NCI-H774 (cell line): Measurements from ENCODE around the gene SLC25A45.
"Not testable (repeated sequence)": the region's sequence is repeated elsewhere in the genome, so short reads cannot be mapped to it uniquely, and the experiment has no call there.

Experiments used
- DNase-seq: peaks from one replicate; lab custom pipeline; 2025; lab: John Stamatoyannopoulos, UW

SLC25A45 gene

GRCh38 chr11:65362966-65363365 is 19.5 kb downstream of the SLC25A45 start:
- DNase-seq: no peak

- DNase-seq: no peak
Measured at GRCh38 chr11:65362320-65362931, 20.0 kb downstream of the SLC25A45 start.

- no peak for DNase-seq
Measured at GRCh38 chr11:65357856-65358356, 24.5 kb downstream of the SLC25A45 start.

GRCh38 chr11:65356394-65356972 is 26.0 kb downstream of the SLC25A45 start:
- no peak for DNase-seq

DNA sequence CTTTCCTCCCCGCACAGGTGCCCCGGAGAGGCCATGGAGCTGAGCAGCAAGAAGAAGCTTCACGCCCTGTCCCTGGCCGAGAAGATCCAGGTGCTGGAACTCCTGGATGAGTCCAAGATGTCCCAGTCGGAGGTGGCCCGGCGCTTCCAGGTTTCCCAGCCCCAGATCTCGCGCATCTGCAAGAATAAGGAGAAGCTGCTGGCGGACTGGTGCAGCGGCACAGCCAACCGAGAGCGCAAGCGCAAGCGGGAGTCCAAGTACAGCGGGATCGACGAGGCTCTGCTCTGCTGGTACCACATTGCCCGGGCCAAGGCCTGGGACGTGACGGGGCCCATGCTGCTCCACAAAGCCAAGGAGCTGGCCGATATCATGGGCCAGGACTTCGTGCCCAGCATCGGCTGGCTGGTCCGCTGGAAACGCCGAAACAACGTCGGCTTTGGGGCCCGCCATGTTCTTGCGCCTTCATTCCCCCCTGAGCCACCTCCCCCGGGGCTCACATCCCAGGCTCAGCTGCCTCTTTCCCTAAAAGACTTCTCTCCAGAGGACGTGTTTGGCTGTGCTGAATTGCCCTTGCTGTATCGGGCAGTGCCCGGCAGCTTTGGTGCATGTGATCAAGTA is 26.6 kb downstream of the SLC25A45 start:
- no peak for DNase-seq

- DNase-seq: peak; percentile 49
Measured at GRCh38 chr11:65355013-65355775, 27.3 kb downstream of the SLC25A45 start.

GRCh38 chr11:65354265-65355012 is 28.0 kb downstream of the SLC25A45 start, which contains the start of gene TIGD3:
Gene TIGD3 (plus strand): TSS chr11:65354751. CDS start chr11:65355809, 1,058 bp downstream.
- DNase-seq: peak; percentile 99

GRCh38 chr11:65353900-65354264 is 28.6 kb downstream of the SLC25A45 start:
- no peak for DNase-seq

- no peak for DNase-seq
Measured at GRCh38 chr11:65353376-65353775, 29.1 kb downstream of the SLC25A45 start.

DNA sequence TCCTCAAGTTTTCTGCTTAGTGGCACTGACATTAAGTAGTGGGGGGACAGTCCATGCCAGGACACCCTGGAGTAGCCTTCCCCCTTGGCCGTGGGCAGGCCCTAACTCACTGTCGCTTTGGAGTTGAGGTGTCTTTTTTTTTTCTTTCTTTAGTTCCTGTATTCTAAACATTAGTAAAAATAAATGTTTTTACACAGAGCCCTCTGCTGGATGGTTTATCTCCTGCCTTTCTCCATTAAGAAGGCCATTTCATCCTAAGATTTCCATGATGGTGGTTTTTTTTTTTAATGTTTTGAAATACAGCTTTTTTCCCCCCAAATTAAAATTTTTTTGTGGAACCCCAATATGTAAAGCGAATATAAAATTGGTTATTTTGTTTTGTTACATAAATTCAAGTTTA is 29.7 kb downstream of the SLC25A45 start:
- no peak for DNase-seq

DNA sequence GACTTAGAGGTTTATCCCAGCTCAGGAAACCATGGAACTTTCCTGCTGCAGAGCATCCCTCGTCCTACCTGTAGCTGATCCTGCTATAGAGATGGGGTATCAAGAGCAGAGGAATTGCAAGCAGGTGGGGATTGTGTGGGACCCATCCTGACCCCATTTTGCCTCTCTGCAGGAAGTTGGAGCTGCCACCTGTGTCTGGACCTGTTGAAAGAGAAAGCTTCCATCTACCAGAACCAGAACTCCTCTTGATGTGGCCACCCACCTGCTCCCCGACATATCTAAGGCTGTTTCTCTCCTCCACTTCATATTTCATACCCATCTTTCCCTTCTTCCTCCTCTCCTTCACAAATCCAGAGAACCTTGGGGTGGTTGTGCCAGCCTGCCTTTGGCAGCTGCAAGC is 30.9 kb downstream of the SLC25A45 start:
- no peak for DNase-seq

GRCh38 chr11:65341856-65342255 is 40.6 kb downstream of the SLC25A45 start:
- no peak for DNase-seq

DNA sequence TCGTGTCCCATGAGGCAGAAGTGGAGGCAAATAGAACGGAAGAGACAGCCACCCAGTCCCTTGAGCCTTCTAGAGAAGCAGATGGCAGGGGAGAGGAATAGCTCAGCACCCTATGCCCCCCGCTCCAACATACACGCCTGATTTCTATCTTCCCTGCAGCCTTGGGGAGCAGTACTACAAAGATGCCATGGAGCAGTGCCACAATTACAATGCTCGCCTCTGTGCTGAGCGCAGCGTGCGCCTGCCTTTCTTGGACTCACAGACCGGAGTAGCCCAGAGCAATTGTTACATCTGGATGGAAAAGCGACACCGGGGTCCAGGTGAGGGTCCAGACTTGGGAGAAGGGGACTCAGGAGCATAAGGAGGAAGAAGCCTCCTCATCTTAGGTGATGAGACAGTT is 42.2 kb downstream of the SLC25A45 start:
- DNase-seq: no peak

GRCh38 chr11:65338676-65339075 is 43.8 kb downstream of the SLC25A45 start:
- no peak for DNase-seq

GRCh38 chr11:65334696-65335295 is 47.6 kb downstream of the SLC25A45 start:
- DNase-seq: no peak

DNA sequence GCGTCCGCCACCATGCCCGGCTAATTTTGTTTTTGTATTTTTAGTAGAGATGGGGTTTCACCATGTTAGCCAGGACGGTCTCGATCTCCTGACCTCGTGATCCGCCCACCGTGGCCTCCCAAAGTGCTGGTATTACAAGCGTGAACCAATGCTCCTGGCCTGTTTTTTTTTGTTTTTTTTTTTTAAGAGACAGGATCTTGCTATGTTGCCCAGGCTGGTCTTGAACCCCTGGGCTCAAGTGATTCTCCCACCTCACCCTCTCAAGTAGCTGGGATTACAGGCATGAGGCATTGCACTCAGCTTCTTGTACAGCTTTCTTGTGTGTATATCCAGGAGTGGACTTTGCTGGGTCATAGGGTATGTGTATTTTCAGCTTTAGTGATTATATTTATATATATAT is 49.9 kb downstream of the SLC25A45 start:
- DNase-seq: not testable (repeated sequence)

- no peak for DNase-seq
Measured at GRCh38 chr11:65330544-65330943, 51.9 kb downstream of the SLC25A45 start.

DNA sequence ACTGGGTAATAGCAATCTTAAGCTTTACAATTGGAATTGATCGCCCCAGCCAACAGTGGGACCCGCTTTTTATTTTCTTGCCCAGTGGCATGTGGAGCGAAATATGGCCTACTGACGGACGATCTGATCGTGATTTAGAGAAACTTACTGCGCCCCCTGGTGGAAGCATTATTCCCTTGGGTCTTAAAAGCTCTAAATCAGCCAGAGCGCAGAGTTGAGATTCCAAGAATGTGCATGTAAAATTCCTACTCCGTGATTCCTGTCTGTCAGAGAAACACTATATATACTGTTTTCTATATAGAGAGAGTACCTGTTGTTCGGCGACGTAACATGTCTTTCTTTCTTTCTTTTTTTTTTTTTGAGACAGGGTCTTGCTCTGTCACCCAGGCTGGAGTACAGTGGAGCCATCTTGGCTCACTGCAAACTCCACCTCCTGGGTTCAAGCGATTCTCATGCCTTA is 52.5 kb downstream of the SLC25A45 start:
- DNase-seq: peak; percentile 82

- DNase-seq: no peak
Measured at GRCh38 chr11:65329478-65329877, 53.0 kb downstream of the SLC25A45 start.

DNA sequence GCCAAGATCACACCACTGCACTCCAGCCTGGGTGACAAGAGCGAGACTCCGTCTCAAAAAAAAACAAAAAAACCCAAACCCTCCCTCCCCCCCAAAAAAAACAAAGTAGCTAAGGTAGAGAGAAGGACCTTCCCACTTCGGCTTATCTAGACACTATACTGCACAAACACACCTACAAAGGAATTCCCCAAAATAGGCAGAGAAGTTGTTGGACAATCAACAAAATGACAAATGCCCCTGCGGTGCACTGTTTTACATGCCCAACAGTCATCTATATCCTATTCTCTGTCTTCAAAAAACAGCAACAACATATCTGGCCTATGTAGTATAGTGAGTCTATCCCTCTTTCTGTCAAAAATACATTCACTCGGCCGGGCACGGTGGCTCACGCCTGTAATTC is 55.4 kb downstream of the SLC25A45 start:
- DNase-seq: no peak

- no peak for DNase-seq
Measured at GRCh38 chr11:65325435-65325834, 57.0 kb downstream of the SLC25A45 start.
